ENCODE measurements around the gene SCRG1.

DNA sequence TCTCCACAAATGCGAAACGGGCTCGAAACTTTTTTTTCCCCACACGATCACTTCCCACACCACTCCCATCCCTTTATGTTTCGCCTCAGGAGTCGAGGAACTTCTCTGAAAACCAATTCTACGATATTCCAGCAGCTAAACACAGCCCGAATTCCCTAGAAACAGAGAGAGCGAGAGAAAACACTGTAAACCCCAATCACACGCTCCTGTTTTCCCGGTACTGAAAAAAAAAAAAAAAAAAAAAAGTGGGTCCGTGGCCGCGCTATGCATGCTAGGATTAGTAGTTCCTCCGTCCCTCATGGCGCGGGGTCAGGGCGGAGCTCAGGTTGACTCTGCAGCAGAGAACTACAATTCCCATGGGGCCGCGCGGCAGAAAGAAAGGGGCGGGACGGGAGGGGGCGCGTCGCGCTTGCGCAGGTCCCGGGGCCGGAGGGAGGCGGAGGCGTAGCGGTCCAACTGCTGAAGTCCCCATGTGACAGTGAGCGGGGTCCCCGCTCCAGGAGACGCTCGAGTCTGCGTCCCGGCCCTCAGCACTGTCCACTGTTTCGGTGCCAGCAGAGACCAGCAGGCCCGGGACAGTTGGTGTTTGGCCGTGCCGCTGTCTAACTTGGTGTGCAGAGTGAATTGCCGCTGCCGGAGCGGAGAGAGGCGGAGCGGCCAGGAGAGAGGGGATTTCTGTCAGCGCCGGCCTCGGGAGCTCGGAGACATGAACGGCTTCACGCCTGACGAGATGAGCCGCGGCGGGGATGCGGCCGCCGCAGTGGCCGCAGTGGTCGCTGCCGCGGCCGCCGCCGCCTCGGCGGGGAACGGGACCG, 28.2 kb downstream of the SCRG1 start, which contains the start of gene SAP30:
- TF ChIP-seq POLR2A (IDR thresholded peaks at IDR 0.05) (peak; percentile 95 to 96), CTCF (IDR thresholded peaks at IDR 0.05) (no peak)

All from adrenal gland (tissue), 5 donors.